ENCODE results near the gene BTBD19.

GRCh38 chr1:44759077-44759476 lies 49.2 kb upstream of the BTBD19 start:
- TF ChIP-seq, protein P1, sequence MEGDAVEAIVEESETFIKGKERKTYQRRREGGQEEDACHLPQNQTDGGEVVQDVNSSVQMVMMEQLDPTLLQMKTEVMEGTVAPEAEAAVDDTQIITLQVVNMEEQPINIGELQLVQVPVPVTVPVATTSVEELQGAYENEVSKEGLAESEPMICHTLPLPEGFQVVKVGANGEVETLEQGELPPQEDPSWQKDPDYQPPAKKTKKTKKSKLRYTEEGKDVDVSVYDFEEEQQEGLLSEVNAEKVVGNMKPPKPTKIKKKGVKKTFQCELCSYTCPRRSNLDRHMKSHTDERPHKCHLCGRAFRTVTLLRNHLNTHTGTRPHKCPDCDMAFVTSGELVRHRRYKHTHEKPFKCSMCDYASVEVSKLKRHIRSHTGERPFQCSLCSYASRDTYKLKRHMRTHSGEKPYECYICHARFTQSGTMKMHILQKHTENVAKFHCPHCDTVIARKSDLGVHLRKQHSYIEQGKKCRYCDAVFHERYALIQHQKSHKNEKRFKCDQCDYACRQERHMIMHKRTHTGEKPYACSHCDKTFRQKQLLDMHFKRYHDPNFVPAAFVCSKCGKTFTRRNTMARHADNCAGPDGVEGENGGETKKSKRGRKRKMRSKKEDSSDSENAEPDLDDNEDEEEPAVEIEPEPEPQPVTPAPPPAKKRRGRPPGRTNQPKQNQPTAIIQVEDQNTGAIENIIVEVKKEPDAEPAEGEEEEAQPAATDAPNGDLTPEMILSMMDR (optimal IDR thresholded peaks at IDR 0.05 in 1 of 3, IDR thresholded peaks at IDR 0.05 in 1 of 3, conservative IDR thresholded peaks at IDR 0.05 in 1 of 3; ENCODE audit: extremely low read depth in 1 of 3, insufficient read depth in 2 of 3, low read length in 3 of 3): no peak
- no peak for TF ChIP-seq EZH2 (IDR thresholded peaks at IDR 0.05; ENCODE audit: low read length)
